Colonic mucosa (tissue), 4 donors: ENCODE results near the gene PRPF40B. TPM values are rescaled to one million over a fixed set of nuclear protein-coding genes. Genes with fewer than 3 reads are reported as not detected.

Source experiments
- DNase-seq: peaks from one replicate; pipeline ENCODE4 v3.0.0-alpha.2; 2020
- H3K27ac ChIP-seq: fragments of 200-600 bp; one replicate; pipeline ENCODE4 v1.8.0; 2021
- H3K27me3 ChIP-seq: fragments of 200-600 bp; one replicate; pipeline ENCODE4 v1.8.0; 2021
- H3K36me3 ChIP-seq: fragments of 200-600 bp; one replicate; pipeline ENCODE4 v1.8.0; 2021
- H3K4me1 ChIP-seq: fragments of 200-600 bp; one replicate; pipeline ENCODE4 v1.8.0; 2021; ENCODE audit warnings: mild to moderate bottlenecking
- H3K4me3 ChIP-seq: fragments of 200-600 bp; one replicate; pipeline ENCODE4 v1.8.0; 2021
- H3K9ac ChIP-seq, 2 donors: one replicate each; pipeline ENCODE4 v1.7.0; 2013; ENCODE audit warnings: control low read depth in 2 of 2, low read depth in 2 of 2, low read length in 2 of 2
- H3K9me3 ChIP-seq: fragments of 200-600 bp; one replicate; pipeline ENCODE4 v1.8.0; 2021
- intact Hi-C: fragments of 100-400 bp; cut with DNase I; formaldehyde crosslinking; loops from one replicate; pipeline ENCODE4 v1.14.1; 2022
- total RNA-seq, 2 donors: library from RNA; stranded (reverse); fragmentation: NEBNext Ultra II Directional in 1 of 2; extraction: Animal tissue kit (Norgen Biotek cat#: 25700) in 1 of 2; gene quantifications; one replicate each; pipeline ENCODE4 v1.2.1, GENCODE V29; 2021
- TF ChIP-seq, protein P1 (sequence below): fragments of 200-600 bp; IDR thresholded peaks from one replicate; pipeline ENCODE4 v1.8.0; 2022; ENCODE audit warnings: antibody characterized with exemption, mild to moderate bottlenecking
- donor health status: healthy.
- donor health status: DM: no; HTN: no; CAD: no.
- donor health status: DM: no; HTN: no; CAD: no.

PRPF40B gene
- total RNA-seq, 2 donors from 2014 or later: 8.5 to 14.1 TPM

DNA sequence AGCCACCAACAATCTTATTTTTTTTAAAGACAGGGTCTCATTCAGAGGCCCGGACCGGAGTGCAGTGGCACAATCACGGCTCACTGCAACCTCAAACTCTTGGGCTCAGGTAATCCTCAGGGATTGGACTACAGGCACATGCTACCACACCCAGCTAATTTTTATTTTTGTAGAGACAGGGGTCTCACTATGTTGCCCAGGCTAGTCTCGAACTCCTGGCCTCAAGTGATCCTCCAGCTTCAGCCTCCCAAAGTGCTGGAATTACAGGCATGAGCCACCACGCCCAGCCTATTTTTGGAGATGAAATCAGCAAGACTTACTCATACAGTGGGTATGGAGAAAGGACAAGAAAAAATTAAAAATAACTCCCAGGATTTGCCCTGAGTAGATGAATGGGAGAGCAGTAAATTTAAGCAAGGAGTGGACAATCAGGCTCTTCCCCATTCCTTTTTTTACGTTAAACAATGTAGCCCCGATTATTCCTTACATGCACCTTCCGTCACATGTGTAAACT is 70.6 kb downstream of the PRPF40B start:
- intact Hi-C loops: no loop called here

More for the DNA sequence above, 70.6 kb downstream of the PRPF40B start:
- no peak for DNase-seq
- Histone ChIP-seq H3K27me3 (no peaks in the 10 kb centered on the region), H3K36me3 (no peaks in the 10 kb centered on the region), H3K4me3 (no peak overlapping the region), H3K27ac (no peak overlapping the region), H3K4me1 (no peaks in the 10 kb centered on the region), H3K9ac (no peak overlapping the region), H3K9me3 (no peaks in the 10 kb centered on the region)
- TF ChIP-seq, protein P1, sequence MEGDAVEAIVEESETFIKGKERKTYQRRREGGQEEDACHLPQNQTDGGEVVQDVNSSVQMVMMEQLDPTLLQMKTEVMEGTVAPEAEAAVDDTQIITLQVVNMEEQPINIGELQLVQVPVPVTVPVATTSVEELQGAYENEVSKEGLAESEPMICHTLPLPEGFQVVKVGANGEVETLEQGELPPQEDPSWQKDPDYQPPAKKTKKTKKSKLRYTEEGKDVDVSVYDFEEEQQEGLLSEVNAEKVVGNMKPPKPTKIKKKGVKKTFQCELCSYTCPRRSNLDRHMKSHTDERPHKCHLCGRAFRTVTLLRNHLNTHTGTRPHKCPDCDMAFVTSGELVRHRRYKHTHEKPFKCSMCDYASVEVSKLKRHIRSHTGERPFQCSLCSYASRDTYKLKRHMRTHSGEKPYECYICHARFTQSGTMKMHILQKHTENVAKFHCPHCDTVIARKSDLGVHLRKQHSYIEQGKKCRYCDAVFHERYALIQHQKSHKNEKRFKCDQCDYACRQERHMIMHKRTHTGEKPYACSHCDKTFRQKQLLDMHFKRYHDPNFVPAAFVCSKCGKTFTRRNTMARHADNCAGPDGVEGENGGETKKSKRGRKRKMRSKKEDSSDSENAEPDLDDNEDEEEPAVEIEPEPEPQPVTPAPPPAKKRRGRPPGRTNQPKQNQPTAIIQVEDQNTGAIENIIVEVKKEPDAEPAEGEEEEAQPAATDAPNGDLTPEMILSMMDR: no peak

Other genes starting within 250 kb of the PRPF40B start
- under 1 TPM; 0.05 to 0.13 TPM for gene KCNH3, start 84.5 kb upstream of the PRPF40B start, total RNA-seq
- gene MCRS1, start 55.4 kb upstream of the PRPF40B start, total RNA-seq: 10 to 100 TPM; 53.8 to 78.7 TPM
- gene FAM186B, start 17.9 kb upstream of the PRPF40B start, total RNA-seq: under 1 TPM; 0.11 to 0.27 TPM
- 1 to 10 TPM; 3.0 to 5.0 TPM for gene FMNL3, start 83.8 kb downstream of the PRPF40B start, total RNA-seq
- gene TMBIM6, start 118.0 kb downstream of the PRPF40B start, total RNA-seq: 1,000 to 10,000 TPM in 1 of 2 donors, 100 to 1,000 TPM in 1; 868 to 1,024 TPM
- gene NCKAP5L, start 204.9 kb downstream of the PRPF40B start, total RNA-seq: 1 to 10 TPM; 2.4 to 4.1 TPM
- 1 to 10 TPM; 3.3 to 3.7 TPM for gene BCDIN3D, start 219.5 kb downstream of the PRPF40B start, total RNA-seq